IPS DF 4.7 (cell line): ENCODE measurements around the gene TACR1.
A peak's percentile ranks its signal among the peaks of the same experiment; 100 is the strongest.
"Not testable (repeated sequence)": the region's sequence is repeated elsewhere in the genome, so short reads cannot be mapped to it uniquely, and the experiment has no call there.

Experiments
- DNase-seq: peaks from one replicate; pipeline ENCODE4 v3.0.0-alpha.2; 2013; ENCODE audit warnings: low spot score; ENCODE audit errors: extremely low read depth

TACR1 gene

DNA sequence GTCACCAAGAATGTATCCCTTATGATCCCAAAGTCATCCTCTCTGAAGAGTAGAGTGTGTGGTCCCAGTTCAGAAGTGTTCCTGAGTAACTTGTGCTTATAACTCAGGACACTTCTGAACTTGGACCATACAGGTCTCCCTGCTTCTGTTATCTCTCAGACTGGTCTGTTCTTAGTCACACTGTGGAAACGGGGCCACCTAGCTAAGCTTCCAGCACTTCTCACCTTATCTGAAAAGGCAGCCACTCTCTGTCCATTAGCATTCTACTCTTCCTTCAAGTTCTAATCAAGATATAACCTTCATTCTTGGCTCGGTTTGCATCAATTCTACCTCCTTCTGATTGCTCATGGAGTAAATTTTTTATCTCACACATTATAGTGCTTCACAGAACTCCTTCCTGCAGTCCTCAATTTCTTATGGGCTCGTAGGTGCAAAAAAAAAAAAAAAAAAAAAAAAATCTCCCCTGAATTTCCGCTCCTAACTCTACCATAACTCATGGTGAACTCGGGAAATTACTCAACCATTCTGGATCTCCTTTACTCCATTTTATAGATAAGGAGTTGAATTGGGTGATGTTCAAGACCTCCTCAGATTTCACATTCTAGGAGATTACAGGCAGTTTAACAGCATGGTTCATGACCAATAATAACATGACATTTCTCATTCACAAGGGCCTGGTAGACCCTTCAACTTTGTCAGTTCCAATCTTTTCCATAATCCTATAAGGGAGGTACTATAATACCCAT lies 108.4 kb downstream of the TACR1 start:
- DNase-seq: no peak

DNA sequence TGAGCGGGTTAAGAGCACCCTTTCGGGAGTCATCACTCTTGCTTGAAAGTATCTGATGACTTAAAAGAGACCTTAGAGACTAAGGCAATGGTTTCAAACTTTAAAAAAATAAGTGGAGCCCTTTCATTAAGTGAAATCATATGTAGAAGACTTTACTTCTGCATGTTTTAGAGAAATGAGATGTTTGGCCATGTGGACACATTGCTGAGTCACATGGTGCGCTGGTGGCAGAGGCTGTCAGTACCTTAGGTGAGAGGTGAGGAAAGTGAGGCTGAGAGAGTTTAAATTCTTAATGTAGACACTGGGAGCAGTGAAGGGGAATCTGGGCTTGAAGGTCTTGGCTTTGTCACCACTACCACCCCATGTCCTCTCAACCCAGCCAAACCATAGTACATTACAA lies 109.8 kb downstream of the TACR1 start:
- no peak for DNase-seq

DNA sequence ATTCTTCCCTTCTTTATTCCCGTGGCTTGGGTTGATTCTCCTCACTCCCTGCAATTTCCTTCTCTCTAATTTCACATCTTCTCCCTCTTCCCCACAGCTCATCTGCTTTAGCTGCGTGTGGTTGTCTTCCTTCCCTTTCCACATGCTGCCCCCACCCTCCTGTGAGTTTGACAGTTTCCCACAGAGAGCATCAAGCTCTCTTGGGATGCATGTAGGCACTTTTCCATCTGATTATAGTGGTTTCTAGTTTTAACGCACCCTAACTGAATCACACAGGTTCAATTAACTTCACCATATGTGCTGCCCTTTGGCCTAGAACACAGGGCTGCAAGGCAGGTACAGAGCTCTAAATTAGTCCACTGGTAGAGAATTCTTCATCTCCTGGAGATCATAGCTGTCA lies 110.5 kb downstream of the TACR1 start:
- DNase-seq: no peak

DNA sequence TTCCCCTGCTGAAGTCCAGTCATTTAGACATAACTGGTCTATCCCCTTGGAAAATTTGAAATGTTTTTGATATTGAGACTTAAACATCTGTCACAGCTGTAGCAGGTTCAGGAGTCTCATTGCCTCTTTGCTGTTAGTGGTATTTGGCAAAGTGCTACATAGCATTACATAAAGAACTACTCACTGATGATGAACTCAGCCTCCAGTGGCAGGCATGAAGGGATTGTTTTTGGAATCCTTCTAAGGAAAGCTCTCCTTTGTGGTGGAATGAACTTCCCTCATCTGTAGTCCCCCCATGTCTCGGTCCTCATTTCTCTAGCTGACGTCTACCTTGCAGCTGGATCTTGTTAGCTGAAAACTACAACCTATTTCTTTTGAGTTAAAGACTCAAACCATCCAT lies 111.6 kb downstream of the TACR1 start:
- no peak for DNase-seq

DNA sequence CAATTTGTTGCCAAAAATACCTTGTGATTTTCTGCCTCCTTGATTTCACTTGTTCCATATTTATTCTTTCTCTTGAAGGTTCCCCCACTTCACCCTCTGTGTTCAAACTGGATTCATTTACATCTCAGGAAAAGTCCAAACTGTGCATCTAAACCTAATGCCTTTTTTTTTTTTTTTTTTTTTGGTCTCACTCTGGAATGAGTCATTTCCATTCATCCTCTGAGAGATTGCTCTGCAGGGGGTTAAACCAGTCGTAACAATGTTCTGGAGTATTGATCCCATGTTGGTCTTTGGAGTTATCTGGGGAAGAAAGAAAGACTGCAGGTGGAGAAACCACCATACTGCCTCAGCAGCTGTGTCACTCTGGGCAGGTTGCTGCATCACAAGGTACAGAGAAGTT lies 119.7 kb downstream of the TACR1 start:
- DNase-seq: no peak

DNA sequence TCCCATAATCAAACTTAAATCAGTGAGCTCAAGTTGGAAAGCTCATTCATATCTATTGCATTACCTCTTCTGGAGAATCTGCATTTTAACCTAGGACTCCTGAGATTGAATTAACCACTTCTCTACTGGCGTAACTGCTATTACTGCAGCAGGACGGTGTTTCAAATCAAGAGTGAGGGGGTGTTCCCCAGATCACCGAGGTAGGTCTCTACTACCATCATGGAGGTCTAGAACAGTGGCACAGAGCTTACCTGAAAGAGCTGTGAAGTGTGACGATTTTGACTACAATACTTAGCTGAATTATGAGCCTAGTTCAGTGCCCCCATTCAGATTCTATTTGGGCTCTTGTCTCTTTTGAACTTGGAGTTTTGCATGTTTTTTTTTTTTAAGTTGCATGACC lies 121.4 kb downstream of the TACR1 start:
- DNase-seq: no peak

DNA sequence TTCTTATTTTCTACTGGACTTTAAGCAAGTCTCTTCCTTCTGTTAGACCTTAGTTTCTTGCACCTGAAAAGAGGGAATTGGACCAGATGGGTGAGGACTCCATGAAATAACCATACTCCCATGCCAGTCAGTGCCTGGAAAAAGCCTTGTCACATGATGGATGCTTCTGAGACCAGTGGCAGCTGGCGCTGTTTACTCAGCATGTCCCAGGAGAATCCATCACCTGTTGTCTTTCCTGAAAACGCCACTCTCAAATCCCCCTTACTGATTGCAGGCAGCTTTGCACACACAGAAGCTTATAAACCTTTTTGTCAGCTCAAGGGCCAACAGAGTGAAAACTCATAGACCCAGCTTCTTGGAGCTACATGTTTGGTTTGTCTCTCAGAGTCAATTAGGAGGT lies 123.2 kb downstream of the TACR1 start:
- no peak for DNase-seq

DNA sequence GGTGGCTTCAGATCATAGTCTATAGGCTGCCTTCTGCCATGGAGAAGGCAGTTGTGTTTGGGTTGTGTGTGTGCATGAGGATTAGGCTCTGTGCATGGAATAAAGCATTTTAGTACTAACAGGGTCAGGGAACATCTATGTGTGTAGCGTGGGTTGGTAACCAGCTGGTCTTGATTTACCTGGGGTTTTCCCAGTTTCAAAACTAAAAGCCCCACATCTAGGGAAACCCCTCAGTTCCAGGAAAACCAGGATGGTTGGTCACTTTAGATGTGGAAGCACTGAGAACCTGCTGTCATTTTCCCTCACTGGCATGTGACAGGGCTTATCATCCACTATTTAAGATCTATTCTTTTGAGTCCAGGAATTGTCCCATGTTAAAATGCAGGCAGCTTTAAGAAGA lies 124.6 kb downstream of the TACR1 start:
- DNase-seq: no peak

DNA sequence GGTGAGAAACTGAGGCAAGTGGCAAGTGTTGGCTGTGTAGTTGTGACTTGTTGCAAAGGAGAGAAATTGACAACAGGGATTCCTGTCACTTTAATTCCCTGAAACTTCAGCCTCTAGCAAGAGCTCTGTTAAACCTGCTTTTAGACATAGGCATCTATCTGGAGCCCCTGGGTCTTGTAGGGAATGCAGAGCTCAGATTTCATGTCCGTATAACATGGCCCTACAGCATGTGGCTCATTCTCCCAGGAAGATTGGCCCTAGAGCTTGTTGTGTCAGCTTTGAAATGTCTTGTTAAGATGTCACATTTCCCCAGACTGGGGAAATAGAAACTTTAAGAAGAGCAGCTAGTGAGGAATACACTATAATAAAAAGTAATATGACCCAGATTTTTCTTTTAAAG lies 125.1 kb downstream of the TACR1 start:
- no peak for DNase-seq

DNA sequence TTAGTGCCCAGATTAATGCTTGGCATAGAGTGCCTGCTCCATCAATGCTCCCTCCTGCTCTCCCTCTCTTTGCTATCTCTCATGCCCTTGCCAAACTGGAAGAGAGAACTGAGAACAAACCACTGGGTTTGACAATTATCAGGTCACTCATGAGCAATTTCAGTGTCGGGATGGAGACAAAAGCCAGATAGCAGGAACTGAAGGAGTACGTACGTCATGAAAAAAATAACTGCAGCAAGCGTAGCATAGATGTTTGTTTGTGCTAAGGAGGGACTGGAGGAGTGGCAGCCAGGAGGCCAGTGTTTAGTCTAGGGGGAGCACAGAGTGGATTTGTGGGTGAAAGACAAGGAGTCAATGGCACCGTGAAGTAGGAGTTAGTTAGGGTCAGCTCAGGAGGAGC lies 127.6 kb downstream of the TACR1 start:
- no peak for DNase-seq

DNA sequence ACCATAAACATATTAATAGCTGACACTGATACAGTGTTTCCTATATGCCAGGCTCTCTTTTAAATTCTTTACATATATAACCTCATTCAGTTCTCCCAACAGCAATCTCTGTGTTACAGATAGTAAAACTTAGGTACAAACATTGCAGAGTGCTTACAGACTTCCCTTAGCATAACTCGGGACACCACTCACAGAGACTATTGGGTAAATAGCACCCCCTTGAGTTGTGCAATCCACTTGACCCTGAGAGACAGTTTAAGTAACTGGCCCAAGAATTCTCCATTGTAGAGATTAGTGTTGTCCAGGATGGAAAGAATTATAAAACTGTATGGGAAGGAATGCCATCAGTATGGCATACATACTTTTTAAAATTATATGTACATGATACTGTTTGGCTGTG lies 130.8 kb downstream of the TACR1 start:
- DNase-seq: no peak

DNA sequence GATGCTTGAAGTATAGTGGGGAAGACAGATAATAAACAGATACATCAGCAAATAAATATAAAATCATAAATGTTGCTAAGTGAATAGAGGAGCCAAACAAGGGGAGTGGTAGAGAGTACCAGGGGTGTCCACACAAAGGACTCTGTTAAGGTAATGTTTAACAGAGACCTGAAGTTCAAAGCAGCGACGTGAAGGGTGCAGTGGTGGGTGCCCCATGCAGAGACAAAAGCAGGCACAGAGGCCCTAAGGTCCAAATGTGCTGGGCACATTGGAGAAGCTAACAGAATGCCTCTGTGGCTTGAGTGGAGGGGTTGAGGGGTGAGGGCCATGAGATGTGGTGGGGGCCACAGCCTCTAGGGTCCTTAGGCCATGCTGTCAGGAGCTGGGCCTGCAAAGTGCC lies 131.8 kb downstream of the TACR1 start:
- no peak for DNase-seq

DNA sequence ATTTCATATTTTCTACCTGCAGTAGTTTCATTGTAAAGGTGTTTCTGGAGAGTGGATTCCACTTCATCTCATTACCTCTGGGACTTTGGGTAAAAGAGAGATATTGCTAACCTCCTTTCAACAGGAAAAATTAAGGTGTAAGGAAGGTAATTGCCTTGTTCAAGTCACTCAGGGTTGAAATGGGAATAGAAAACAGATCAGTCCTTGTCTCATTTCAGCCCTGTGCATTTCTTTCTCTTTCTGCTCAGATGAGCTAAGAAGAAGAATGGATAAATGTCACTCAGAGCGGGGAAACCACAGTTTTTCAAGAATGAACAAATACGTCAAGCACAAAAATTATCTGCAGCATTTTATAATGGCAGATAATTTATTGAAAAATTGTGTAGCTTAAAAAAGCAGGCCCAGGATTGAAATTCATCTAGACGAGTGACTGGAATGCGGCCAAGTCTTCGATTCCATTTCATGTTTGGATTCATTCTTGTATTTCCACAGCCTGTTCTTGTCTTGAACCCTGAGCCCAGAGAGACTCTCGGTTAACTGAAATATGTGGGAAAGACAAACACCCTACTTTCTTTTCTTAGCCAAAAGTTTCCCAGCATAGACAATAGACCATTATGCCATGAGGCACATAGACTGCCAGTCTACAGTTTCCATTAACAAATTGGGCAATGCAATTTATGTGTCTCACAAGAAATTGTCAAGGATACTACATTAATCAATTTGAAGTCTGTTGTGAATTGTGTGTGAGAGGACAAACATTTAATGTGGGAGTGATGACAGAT lies 133.0 kb downstream of the TACR1 start:
- DNase-seq: no peak

DNA sequence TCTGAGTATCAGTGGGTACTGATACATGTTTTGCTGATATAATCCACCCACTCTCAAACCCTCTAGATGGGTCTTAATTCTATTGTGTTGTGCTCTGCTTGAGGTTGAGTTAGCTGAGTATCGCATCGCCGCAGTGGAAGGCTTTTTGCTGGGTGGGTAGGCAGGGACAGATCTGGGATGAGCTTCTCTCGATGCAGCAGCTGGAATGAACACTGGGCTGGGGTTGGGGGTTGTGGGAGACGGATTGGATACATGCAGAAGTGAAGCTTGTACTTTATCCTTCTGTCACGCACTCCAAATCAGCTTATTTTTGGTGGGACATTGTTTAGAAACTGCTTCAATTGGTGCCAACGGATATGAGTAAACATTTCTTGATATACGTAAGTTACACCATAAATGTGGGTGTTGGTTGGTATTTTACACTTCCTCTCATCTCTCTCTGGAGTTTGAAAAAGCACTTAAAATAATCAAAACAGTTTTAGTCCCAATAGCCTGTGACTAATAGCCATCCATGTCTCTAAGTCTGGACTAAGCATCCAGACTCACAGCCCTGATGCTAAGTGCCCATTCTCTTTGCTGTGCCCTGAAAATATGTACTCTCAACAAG lies 133.8 kb downstream of the TACR1 start:
- no peak for DNase-seq

DNA sequence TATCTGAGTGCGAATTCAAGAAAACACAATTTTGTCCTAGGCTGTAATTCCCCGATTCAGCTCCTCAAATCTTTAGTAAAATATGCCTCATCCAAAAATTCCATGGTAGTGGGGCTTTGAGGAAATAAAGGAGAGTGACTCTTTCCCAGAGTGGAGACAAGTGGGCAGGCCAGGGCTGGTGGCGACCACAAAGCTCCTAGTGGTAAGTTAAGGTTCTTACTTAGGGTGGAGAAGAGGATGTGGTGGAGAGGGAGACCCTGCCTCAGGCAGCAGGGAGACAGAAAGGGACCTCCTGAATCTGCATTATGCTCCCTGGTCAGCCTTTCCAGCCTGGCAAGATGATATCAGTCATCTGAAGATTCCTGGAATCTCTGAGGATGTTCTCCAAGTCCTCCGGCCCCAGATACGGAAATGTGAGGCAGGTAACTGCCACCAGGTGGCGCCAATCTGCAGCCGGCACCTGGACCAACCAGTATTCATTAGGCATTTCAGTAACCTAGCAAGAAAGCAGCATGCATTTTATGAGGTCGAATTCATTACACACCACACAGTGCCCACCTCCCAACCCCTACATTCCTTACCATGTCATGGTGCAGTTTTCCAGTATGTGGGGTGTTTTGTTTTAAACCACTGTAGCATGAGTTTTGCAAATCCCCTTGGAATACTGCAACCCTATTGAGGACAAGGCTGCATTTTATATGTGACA lies 134.5 kb downstream of the TACR1 start:
- DNase-seq: no peak

DNA sequence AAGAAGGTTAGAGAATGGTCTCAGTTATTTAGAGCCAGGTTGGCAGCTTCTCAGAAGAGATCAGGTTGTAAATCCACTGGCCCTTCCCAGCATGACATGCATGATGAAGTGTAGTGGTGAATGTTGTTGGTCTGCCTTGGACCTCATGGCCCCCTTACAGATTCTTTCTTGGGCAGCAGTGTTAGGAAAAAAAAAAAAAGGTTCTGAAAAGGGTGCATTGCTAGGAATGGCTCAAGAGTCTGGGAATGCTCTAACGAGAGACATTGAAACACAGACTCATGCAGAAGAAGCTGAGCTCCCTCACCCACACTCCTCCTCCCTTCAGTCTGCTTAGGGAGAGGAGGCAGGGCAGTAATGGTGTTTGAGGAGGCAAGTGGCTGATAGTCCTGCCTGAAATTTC lies 135.4 kb downstream of the TACR1 start:
- DNase-seq: no peak

DNA sequence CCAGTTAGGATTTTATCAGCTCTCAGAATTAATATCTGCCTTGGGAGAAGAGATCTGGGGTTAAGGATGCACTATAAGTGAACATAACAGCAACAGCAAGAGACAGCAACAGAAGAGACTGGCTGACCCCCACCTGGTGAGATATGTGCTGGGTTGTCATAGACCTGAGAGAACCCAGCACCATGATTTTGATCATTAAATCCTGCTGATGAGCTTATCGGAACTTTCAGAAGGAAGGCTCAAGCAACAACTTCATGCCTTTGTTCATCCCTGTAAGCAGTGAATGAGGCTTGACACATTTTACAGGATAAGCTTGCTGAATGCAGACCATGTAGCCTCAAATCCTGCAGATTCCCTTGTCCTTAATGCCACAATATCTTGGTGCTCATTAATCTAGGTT lies 140.9 kb downstream of the TACR1 start:
- no peak for DNase-seq

DNA sequence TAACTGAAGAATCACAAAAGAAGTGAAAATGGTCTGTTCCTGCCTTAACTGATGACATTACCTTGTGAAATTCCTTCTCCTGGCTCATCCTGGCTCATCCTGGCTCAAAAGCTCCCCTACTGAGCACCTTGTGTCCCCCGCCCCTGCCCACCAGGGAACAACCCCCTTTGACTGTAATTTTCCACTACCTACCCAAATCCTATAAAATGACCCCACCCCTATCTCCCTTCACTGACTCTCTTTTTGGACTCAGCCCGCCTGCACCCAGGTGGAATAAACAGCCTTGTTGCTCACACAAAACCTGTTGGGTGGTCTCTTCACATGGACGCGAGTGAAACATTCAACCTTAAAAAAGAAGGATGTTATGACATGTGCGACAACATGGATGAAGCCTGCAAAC lies 142.2 kb downstream of the TACR1 start:
- not testable (repeated sequence) for DNase-seq

DNA sequence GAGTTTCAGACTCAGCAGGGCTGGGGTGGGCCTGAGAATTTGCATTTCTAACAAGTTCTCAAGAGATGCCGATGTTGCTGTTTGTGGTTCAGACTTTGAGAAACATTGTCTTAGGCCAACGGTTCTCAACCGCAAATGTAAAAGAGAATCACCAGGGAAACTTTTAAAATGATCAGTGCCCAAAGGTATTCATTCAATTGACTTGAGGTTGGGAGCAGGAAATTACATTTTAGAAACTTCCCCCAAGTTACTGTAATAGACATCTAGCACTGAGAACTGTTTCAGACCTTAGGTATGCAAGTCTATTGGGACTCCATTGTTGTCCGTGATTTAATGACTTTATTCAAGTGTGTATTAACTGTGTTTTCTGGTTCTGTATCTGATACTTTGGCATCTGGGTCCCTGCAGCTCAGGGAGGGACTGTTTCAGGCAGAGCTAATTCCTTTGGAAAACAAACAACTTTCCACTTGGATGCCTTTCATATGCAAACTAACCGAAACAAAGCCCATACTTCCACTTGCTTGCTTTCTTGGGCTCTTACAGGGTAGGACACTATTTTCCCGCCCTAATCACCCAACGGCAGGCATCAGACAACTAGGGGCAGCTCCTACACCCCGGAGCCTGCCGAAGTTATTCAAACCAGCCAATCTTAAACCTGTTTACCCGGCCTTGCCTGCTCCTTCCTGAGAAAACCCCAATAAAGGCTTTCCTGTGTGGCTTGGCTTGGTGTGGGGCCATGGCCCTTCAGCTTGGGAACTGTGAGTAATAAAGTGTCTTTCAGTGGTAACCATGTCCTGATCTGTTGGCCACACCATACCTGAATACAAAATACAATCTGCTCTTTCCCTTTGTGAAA lies 143.3 kb downstream of the TACR1 start:
- DNase-seq: peak; percentile 95

DNA sequence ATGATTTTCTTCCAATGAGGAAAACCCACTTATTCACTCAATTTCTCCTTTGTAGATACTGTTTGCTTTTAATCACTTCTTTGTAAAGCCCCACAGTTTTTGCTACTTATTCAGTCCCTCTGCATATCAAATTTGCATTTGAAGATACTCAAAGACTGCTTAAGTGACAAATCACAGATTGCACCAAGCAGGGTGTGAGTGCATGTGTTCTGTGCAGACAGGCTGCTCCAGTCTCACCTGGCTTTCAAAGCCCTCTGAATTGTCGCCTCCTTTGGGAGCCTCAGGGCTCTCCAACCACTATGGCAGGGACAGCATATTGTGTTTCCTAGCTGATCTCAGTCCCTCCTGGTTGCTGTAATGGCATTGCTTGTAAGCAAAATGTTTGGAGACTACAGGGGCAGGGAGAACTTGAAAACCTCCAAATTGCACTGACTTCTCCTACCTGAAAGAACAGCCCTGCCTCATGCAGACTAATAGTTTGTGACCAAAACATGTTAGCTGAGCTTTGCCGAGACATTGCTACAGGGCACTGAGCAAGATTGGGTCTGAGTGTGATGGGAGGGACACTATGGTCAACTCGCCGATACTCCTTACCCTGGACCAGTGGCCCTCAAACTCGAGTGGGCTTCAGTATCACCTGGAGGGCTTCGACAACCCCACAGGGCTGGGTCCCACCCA lies 144.0 kb downstream of the TACR1 start:
- DNase-seq: no peak

DNA sequence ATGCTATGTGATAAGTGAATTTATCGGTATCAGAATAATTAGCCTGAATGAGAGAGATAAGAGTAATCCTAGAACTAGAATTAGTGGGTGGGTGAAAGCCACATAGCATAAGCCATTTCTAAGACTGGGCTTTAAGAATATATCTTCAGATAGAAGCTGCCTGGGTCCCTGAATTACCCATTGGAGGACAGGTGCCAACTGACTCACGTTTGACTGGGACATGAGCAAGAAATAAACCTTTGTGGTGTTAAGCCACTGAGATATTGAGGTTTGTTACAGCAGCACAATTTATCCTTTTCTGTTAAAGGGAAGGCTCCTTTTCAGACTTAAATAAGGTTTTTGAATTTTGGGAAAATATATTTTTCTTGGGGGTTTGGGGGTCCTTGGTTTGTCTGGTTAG lies 145.0 kb downstream of the TACR1 start:
- no peak for DNase-seq
